Measurements from ENCODE around the gene CILP2.

The CILP2 gene

DNA sequence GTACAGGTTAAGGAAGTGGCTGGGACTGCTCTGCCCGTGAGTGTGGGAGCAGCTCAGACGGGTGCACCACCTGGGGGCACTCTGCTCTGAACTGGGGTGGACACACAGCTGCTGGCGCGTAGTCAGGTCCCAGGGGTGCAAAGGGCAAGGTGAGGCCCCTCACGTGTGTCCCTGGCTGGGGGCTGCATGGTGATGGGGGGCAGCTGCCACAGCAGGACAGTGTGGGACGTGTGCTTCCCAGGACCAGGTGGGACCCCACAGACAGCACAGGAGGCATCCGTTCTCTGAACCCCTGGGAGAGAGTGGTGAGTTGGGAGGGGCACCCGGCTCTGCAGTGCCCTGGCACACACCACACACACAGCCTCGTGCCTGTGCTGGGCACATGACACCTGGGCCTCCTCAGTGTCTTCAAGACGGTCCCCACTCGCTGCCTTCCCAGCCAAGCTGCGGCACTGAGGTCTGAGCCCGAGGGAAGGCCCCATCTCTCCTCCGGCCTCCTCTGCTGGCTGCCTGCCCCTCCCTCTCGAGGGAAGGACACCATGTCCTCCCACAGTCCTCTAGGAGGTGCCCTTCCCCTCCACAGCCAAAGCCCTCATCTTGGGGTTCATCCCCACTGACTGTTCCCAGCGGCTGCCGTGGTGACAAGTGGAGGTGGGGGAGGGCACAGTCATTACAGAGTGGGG lies 24.7 kb downstream of the CILP2 start:
- Histone ChIP-seq H3K9me3 (peaks cover 4% of the 10 kb centered on the region), H3K4me1 (peaks cover 25% of the 10 kb centered on the region), H3K27ac (no peak overlapping the region), H3K27me3 (no peaks in the 10 kb centered on the region), H3K36me3 (peaks cover 23% of the 10 kb centered on the region), H4K20me1 (no peaks in the 10 kb centered on the region), H3K4me3 (no peak overlapping the region), H3K4me2 (no peak overlapping the region), H3K9ac (no peak overlapping the region)
- no peak for TF ChIP-seq Cebpa-rat (IDR thresholded peaks at IDR 0.05)

DNA sequence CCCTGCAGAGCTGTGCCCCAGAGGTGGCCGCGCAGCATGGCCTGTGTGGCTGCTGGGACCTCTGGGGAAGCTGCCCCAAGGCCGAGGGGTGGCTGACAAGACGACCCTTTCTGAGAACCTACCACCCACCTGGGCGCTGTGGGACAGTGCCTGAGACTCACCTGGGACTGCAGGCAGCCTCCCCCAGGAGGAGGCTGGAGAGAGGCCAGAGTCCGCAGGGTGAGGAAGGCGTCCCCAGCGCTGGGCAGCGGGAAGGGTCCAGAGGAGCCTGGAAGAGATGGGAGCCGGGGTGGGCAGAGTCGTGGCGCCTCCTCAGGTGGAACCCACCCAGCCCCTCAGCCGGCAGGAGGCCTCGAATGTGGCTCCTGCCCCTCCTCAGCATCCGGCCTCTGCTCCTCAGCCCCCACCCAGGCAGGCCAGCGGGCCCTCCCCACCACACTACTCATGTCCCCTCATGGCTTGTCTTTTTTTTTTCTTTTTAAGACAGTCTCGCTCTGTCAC lies 25.3 kb downstream of the CILP2 start:
- H3K9me3 ChIP-seq, result peaks cover 9% of the 10 kb centered on the region
- H3K27me3 ChIP-seq, result no peaks in the 10 kb centered on the region
- H3K4me3 ChIP-seq, result no peak overlapping the region
- no peak overlapping the region for H3K27ac ChIP-seq
- H3K9ac ChIP-seq, result no peak overlapping the region
- TF ChIP-seq Cebpa-rat (IDR thresholded peaks at IDR 0.05), result no peak
- peaks cover 25% of the 10 kb centered on the region for H3K36me3 ChIP-seq
- peaks cover 19% of the 10 kb centered on the region for H3K4me1 ChIP-seq
- no peak overlapping the region for H3K4me2 ChIP-seq
- H4K20me1 ChIP-seq, result no peaks in the 10 kb centered on the region

DNA sequence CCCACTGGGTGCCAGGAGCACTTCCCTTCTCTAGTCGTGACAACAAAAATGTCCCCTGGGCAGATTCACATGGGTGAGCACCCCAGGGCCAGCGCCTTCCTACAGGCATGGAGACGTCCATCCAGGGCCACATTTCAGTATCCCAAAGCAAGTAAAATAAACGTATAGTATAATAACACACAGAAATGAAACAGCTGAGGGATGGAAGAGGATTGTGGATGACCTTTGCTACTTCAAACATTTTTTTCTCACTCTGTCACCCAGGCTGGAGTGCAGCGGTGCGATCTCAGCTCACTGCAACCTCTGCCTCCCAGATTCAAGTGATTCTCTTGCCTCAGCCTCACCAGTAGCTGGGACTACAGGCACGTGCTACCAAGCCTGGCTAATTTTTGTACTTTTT lies 28.2 kb downstream of the CILP2 start:
- H3K27me3 ChIP-seq, result no peaks in the 10 kb centered on the region
- no peak overlapping the region for H3K4me3 ChIP-seq
- peaks cover 20% of the 10 kb centered on the region for H3K9me3 ChIP-seq
- no peak overlapping the region for H3K4me2 ChIP-seq
- peaks cover 16% of the 10 kb centered on the region for H3K4me1 ChIP-seq
- no peak for TF ChIP-seq Cebpa-rat (IDR thresholded peaks at IDR 0.05)
- H3K27ac ChIP-seq, result no peak overlapping the region
- no peak overlapping the region for H3K9ac ChIP-seq
- no peaks in the 10 kb centered on the region for H4K20me1 ChIP-seq
- H3K36me3 ChIP-seq, result peaks cover 43% of the 10 kb centered on the region

DNA sequence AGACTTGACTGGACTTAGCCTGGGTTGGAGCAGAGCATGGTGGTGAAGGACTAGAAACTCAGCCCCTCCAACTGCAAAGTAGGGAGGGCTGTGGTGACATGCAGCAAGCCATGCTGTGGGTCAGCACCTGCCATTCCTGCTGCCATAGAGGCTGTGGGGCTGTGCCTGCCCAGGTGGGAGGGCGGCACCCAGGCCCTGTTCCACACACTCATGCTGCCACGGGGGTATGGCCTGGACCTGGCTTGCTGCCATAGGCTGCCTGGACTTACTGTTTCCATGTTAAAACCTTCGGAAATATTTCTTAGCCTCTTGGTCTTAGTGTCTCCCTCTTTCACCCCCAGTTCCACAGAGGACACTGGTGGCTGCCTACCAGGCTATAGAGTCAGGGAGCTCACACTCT lies 29.3 kb downstream of the CILP2 start:
- Histone ChIP-seq H3K27ac (no peak overlapping the region), H3K9me3 (peaks cover 20% of the 10 kb centered on the region), H3K4me1 (peaks cover 16% of the 10 kb centered on the region), H3K27me3 (no peaks in the 10 kb centered on the region), H3K4me2 (no peak overlapping the region), H3K9ac (no peak overlapping the region), H3K4me3 (no peak overlapping the region), H4K20me1 (no peaks in the 10 kb centered on the region), H3K36me3 (peaks cover 43% of the 10 kb centered on the region)
- no peak for TF ChIP-seq Cebpa-rat (IDR thresholded peaks at IDR 0.05)

DNA sequence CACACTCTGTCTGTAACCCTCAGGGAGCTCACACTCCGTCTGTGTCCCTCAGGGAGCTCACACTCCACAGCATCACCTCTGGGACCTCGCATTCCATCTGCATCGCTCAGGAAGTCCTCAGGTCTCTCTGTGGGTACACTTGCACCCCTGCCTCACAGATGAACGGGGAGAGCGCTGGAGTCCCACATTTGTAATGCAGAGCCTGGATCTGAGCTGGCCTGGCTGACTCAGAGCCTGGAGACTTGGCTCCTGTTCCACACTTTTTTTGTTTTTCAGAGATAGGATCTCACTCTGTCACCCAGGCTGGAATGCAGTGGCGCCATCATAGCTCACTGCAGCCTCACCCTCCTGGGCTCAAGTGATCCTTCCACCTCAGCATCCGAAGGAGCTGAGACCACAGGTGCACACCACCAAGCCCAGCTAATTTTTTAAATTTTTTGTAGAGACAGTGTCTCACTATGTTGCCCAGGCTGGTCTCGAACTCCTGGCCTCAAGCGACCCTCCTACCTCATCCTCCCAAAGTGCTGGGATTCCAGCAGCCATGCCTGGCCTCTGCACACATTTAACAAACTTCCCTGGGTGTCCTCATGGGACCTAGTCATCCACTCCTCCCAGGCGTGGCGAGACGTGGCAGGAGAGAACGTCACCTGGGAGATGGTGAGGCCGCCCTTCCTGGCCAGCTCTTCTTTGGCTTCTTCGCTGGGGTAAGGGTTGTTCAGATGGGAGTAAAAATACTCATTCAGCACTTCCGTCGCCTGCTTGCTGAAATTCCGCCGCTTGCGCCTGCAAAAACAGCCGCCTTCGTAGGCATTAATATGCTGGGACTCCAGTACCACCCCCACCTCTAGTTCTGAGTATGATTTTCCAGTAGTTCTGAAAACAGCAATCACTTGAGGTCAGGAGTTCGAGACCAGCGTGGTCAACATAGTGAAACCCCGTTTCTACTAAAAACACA lies 31.0 kb downstream of the CILP2 start:
- Histone ChIP-seq H3K27ac (no peak overlapping the region), H3K4me3 (no peak overlapping the region), H3K36me3 (peaks cover 38% of the 10 kb centered on the region), H3K27me3 (no peaks in the 10 kb centered on the region), H3K9ac (no peak overlapping the region), H3K4me1 (peaks cover 16% of the 10 kb centered on the region), H3K4me2 (no peak overlapping the region), H3K9me3 (peaks cover 20% of the 10 kb centered on the region), H4K20me1 (no peaks in the 10 kb centered on the region)
- no peak for TF ChIP-seq Cebpa-rat (IDR thresholded peaks at IDR 0.05)

DNA sequence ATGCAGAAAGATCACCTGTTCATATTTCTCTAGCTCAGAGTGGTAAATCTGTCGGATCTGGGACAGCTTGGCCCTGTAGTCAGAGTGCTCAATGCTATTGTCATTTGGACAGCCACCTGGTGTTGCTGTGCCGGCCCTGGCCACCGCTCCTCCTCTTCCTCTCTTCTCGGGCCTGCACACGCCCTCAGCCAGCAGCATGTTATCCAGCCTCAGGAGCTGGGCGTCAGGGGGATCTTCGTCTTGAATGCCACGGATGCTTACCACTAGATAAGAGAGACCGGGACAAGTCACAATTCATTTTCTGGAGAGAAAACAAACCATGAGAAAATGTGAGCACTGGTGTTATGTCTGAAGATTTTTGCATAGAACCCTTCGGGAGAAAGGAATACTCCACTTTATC lies 32.5 kb downstream of the CILP2 start:
- Histone ChIP-seq H4K20me1 (no peaks in the 10 kb centered on the region), H3K9me3 (peaks cover 20% of the 10 kb centered on the region), H3K4me3 (no peak overlapping the region), H3K4me2 (no peak overlapping the region), H3K36me3 (peaks cover 27% of the 10 kb centered on the region), H3K9ac (no peak overlapping the region), H3K27me3 (no peaks in the 10 kb centered on the region), H3K4me1 (peaks cover 16% of the 10 kb centered on the region), H3K27ac (no peak overlapping the region)
- TF ChIP-seq Cebpa-rat (IDR thresholded peaks at IDR 0.05), result no peak

DNA sequence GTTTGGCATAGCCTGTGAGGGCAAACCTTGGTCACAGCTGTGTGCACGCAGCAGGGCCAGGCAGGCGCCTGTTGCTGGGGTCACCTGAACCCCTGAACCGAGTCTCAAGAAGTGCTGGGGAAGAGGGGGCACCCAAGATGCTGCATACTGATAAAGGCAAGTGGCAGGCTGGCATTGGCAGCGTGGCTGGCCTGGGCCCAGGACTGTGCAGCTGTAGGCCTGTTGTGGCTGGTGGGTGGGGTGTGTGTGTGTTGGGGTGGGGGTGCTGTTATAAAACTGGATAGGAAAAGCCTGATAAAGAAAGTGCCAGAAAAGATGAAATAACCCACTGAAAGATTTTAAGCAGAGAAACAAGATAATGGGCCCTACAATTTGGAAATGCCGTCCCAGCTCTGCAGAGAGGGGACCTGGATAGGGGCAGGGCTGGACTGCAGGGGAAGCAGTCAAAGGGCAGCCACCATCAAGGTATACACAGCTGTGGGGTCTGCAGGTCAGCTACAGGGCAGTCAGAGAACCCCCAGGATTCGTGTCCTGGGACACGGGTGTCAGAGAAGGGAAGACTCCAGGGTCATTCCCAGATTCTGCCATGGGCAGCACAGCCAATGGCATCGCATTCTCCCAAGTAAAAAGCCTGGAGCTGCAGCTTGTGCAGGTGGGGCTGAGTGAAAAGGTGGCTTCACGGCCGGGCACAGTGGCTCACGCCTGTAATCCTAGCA lies 33.2 kb downstream of the CILP2 start:
- no peak overlapping the region for H3K4me2 ChIP-seq
- no peaks in the 10 kb centered on the region for H4K20me1 ChIP-seq
- H3K27ac ChIP-seq, result no peak overlapping the region
- peaks cover 16% of the 10 kb centered on the region for H3K4me1 ChIP-seq
- TF ChIP-seq Cebpa-rat (IDR thresholded peaks at IDR 0.05), result no peak
- no peaks in the 10 kb centered on the region for H3K27me3 ChIP-seq
- no peak overlapping the region for H3K4me3 ChIP-seq
- H3K36me3 ChIP-seq, result peaks cover 27% of the 10 kb centered on the region
- H3K9ac ChIP-seq, result no peak overlapping the region
- peaks cover 20% of the 10 kb centered on the region for H3K9me3 ChIP-seq

DNA sequence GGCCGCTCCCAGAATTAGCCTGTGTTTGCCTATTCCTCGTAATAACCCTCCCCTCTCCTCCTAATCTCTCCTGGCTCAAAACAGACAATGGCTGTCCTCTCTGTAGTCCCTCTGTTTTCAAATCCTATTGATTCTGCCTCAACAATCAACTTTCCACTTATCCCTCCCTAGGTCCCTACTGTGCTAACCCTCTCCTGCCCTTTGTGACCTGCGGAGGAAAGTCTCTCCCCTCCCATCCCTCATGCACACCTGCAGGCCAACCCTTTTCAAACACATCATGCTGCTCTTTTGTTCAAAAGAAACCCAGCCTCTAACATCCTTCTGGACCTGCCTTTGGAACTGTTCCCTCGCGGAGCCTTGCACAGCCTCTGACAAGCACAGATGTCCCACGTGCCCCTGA lies 37.3 kb downstream of the CILP2 start:
- Histone ChIP-seq H4K20me1 (no peaks in the 10 kb centered on the region), H3K4me2 (no peak overlapping the region), H3K4me1 (peaks cover 3% of the 10 kb centered on the region), H3K9ac (no peak overlapping the region), H3K9me3 (no peaks in the 10 kb centered on the region), H3K27ac (no peak overlapping the region), H3K4me3 (no peak overlapping the region), H3K36me3 (no peaks in the 10 kb centered on the region), H3K27me3 (no peaks in the 10 kb centered on the region)
- TF ChIP-seq Cebpa-rat (IDR thresholded peaks at IDR 0.05), result no peak

DNA sequence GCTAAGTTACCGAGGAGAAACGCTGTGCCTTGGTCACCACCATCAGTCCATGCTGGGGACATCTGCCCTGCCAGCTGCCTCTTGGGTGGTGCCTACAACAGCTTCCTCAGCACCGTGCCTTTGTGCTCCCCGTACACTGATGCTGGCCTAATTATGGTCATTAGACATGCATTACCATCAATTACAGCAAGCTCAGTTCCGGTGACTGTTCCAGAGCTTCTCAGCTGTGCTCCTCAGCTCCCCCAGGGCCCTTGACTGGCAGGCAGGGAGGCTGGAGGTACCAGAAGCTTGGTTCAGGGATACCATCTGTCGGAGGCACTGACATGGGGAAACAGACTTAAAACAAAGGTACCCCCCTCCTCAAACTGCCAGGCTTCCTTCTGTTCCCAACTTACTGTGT lies 40.2 kb downstream of the CILP2 start:
- Histone ChIP-seq H3K27me3 (no peaks in the 10 kb centered on the region), H3K9me3 (no peaks in the 10 kb centered on the region), H3K9ac (no peak overlapping the region), H3K36me3 (no peaks in the 10 kb centered on the region), H3K4me2 (no peak overlapping the region), H3K4me1 (no peaks in the 10 kb centered on the region), H4K20me1 (no peaks in the 10 kb centered on the region), H3K27ac (no peak overlapping the region), H3K4me3 (no peak overlapping the region)
- no peak for TF ChIP-seq Cebpa-rat (IDR thresholded peaks at IDR 0.05)
